ENCODE results near the gene MRPS23.

The MRPS23 gene

GRCh38 chr17:57892146-57892819 is 42.4 kb upstream of the MRPS23 start:
- no peaks in the 10 kb centered on the region for H3K79me2 ChIP-seq (ENCODE audit: insufficient read depth, low read length)
- no peaks in the 10 kb centered on the region for H4K20me1 ChIP-seq (ENCODE audit: low read depth, low read length)
- no peaks in the 10 kb centered on the region for H3K9me2 ChIP-seq (replicated peaks; ENCODE audit: insufficient read depth, low read length)
- no peak overlapping the region for H3K27ac ChIP-seq (ENCODE audit: low read depth, low read length)
- H3K9ac ChIP-seq (ENCODE audit: low read length): no peak overlapping the region
- no peaks in the 10 kb centered on the region for H3F3A ChIP-seq (ENCODE audit: insufficient read depth)
- H3K9me3 ChIP-seq (ENCODE audit: insufficient read depth, low read length): no peaks in the 10 kb centered on the region
- no peak overlapping the region for H3K4me3 ChIP-seq (ENCODE audit: insufficient read depth, low read length, poor library complexity, severe bottlenecking)
- TF ChIP-seq, protein P1, sequence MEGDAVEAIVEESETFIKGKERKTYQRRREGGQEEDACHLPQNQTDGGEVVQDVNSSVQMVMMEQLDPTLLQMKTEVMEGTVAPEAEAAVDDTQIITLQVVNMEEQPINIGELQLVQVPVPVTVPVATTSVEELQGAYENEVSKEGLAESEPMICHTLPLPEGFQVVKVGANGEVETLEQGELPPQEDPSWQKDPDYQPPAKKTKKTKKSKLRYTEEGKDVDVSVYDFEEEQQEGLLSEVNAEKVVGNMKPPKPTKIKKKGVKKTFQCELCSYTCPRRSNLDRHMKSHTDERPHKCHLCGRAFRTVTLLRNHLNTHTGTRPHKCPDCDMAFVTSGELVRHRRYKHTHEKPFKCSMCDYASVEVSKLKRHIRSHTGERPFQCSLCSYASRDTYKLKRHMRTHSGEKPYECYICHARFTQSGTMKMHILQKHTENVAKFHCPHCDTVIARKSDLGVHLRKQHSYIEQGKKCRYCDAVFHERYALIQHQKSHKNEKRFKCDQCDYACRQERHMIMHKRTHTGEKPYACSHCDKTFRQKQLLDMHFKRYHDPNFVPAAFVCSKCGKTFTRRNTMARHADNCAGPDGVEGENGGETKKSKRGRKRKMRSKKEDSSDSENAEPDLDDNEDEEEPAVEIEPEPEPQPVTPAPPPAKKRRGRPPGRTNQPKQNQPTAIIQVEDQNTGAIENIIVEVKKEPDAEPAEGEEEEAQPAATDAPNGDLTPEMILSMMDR (IDR thresholded peaks at IDR 0.05; ENCODE audit: insufficient read depth, low read length, poor library complexity, severe bottlenecking): peak; percentile 97
- TF ChIP-seq EZH2phosphoT487 (conservative IDR thresholded peaks at IDR 0.05; ENCODE audit: low read length): no peak
- H3K27me3 ChIP-seq (ENCODE audit: low read length): no peaks in the 10 kb centered on the region
- H2AFZ ChIP-seq (ENCODE audit: low read depth, low read length, severe bottlenecking): no peak overlapping the region
- H3K4me2 ChIP-seq (ENCODE audit: low read depth, low read length, poor library complexity, severe bottlenecking): no peak overlapping the region
- no peaks in the 10 kb centered on the region for H3K36me3 ChIP-seq (ENCODE audit: low read length)

DNA sequence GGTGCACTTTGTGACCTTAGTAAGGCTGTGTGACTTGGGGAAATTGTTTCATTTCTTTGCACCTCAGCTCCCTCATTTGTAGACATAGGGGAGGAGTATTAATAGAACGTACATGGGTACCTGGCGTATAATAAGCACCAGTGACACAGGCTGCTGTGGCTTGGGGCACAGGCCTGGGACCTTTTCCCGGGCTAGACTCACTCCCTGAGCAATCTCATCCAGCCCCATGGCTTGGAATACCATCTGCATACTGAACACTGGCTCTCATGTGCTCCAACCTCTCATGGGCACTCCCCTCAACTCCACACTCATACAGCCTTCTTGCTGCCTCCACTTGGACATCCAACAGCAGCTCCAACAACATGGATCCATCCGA is 41.0 kb upstream of the MRPS23 start:
- Histone ChIP-seq H3K9me2 (replicated peaks; ENCODE audit: insufficient read depth, low read length) (no peaks in the 10 kb centered on the region), H3K36me3 (ENCODE audit: low read length) (no peaks in the 10 kb centered on the region), H3F3A (ENCODE audit: insufficient read depth) (no peaks in the 10 kb centered on the region), H3K4me2 (ENCODE audit: low read depth, low read length, poor library complexity, severe bottlenecking) (no peak overlapping the region), H2AFZ (ENCODE audit: low read depth, low read length, severe bottlenecking) (no peak overlapping the region), H3K4me3 (ENCODE audit: insufficient read depth, low read length, poor library complexity, severe bottlenecking) (no peak overlapping the region), H3K79me2 (ENCODE audit: insufficient read depth, low read length) (no peaks in the 10 kb centered on the region), H4K20me1 (ENCODE audit: low read depth, low read length) (no peaks in the 10 kb centered on the region), H3K27ac (ENCODE audit: low read depth, low read length) (no peak overlapping the region), H3K9ac (ENCODE audit: low read length) (no peak overlapping the region), H3K27me3 (ENCODE audit: low read length) (no peaks in the 10 kb centered on the region), H3K9me3 (ENCODE audit: insufficient read depth, low read length) (no peaks in the 10 kb centered on the region)
- TF ChIP-seq, protein P1 (IDR thresholded peaks at IDR 0.05; ENCODE audit: insufficient read depth, low read length, poor library complexity, severe bottlenecking): no peak
- no peak for TF ChIP-seq EZH2phosphoT487 (conservative IDR thresholded peaks at IDR 0.05; ENCODE audit: low read length)

DNA sequence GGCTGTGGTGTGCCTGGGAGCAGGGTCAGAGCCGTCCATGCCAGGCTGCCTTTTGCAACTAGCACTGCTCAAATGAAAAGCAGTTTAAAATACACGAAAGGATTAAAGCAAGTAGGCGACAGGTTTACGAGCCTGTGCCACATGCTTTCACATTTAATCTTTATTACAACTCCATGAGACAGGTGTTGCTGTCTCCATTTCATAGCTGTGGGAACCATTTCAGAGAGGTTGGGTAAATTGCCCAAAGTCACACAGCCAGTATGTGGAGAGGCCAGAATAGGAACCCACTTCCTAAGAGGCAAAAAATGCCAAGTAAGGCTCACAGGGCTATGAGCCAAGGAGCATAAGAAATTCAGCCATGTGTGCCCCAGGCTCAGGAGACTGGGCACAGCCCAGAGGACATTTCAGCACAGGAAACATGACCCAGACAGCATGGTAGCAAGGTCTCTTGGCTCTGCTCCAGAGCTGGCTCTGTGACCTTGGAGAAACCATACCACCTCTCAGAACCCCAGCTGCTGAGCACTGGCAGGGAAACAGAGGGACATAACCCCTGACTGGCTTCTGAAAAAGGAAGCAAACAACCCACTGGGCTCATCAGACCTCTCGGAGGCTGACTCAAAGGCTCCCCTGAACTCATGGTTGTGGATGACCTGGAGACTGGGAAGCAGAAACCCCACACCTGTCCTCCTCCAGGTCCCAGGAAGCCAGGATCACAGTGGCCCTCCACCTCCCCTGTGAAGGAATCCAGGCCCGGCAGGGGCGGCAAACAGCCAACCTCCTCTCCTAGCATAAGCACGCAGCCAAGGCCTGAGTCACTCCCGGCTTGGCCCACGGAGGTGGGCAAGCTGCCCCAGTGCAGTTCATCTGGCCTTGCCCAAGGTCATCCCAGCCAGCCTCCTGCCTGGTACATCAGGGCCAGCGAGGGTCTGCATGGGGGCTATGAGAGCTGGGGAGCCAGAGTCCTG is 40.3 kb upstream of the MRPS23 start:
- Histone ChIP-seq H3K4me2 (ENCODE audit: low read depth, low read length, poor library complexity, severe bottlenecking) (no peak overlapping the region), H3K79me2 (ENCODE audit: insufficient read depth, low read length) (no peaks in the 10 kb centered on the region), H3K27ac (ENCODE audit: low read depth, low read length) (no peak overlapping the region), H3K9ac (ENCODE audit: low read length) (no peak overlapping the region), H2AFZ (ENCODE audit: low read depth, low read length, severe bottlenecking) (no peak overlapping the region), H3K27me3 (ENCODE audit: low read length) (no peaks in the 10 kb centered on the region), H4K20me1 (ENCODE audit: low read depth, low read length) (no peaks in the 10 kb centered on the region), H3K9me3 (ENCODE audit: insufficient read depth, low read length) (no peaks in the 10 kb centered on the region), H3K9me2 (replicated peaks; ENCODE audit: insufficient read depth, low read length) (no peaks in the 10 kb centered on the region), H3F3A (ENCODE audit: insufficient read depth) (no peaks in the 10 kb centered on the region), H3K36me3 (ENCODE audit: low read length) (no peaks in the 10 kb centered on the region), H3K4me3 (ENCODE audit: insufficient read depth, low read length, poor library complexity, severe bottlenecking) (no peak overlapping the region)
- TF ChIP-seq, protein P1 (IDR thresholded peaks at IDR 0.05; ENCODE audit: insufficient read depth, low read length, poor library complexity, severe bottlenecking): no peak

Data from SU-DHL-6 (cell line).